GM18867 (cell line): ENCODE results near the gene KRT20.
"Not testable (repeated sequence)": the region's sequence is repeated elsewhere in the genome, so short reads cannot be mapped to it uniquely, and the experiment has no call there.

Experiments
- ATAC-seq: cut with Tn5 transposase; IDR thresholded peaks from one replicate; pipeline ENCODE4 v1.9.1; 2021; ENCODE audit warnings: mild to moderate bottlenecking, moderate library complexity; ENCODE audit not compliant: unreplicated experiment

The KRT20 gene, protein sequence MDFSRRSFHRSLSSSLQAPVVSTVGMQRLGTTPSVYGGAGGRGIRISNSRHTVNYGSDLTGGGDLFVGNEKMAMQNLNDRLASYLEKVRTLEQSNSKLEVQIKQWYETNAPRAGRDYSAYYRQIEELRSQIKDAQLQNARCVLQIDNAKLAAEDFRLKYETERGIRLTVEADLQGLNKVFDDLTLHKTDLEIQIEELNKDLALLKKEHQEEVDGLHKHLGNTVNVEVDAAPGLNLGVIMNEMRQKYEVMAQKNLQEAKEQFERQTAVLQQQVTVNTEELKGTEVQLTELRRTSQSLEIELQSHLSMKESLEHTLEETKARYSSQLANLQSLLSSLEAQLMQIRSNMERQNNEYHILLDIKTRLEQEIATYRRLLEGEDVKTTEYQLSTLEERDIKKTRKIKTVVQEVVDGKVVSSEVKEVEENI

DNA sequence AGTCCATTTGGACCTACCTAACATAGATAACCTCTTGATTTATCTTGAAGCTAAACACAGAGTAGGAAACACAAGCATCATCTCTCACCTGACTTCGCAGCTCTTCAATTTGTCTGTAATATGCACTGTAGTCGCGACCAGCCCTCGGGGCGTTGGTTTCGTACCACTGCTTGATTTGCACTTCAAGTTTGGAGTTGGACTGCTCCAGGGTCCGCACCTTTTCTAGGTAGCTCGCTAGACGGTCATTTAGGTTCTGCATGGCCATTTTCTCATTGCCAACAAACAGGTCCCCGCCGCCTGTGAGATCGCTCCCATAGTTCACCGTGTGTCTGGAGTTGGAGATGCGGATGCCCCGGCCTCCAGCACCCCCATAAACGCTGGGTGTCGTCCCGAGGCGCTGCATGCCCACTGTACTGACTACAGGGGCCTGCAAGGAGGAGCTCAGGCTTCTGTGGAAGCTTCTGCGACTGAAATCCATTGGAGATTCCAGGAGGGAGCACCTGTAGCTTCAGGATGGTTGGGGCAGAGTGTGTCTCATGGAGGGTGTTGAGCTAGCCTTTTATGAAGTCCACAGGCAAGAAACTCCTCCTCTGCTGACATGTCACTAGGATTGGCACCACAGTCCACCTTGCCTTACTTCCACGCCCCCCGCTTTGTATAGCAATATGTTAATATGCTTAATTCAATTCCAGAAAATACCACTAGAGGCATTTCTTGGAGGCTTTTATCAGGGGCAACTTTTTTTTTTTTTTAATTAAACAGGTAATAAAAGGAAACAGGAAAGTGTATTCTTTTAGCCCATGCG, at the start of gene KRT20:
KRT20 (minus strand) TSS at position 535 of the 805 bp plus-strand sequence; CDS start at position 478, 57 bp downstream.
- no peak for ATAC-seq

DNA sequence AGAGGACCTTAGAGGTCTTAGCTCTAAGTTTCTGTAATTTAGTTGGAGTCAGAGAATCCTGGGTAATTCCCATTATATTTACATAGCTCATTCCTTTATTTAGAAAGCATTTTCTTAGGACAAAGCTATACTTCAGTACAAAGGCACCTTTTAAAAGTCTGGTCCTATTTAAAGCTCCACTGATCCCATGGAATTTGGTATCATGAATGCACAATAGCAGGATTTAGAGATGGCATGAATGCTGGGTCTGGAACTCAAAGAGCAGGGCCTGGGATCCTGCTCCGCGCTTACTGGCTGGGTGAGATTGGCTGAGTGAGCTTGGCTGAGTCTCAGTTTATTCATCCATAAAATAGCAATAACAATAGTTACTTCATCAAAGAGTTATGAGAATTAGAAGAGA, 47.6 kb upstream of the KRT20 start:
- no peak for ATAC-seq

DNA sequence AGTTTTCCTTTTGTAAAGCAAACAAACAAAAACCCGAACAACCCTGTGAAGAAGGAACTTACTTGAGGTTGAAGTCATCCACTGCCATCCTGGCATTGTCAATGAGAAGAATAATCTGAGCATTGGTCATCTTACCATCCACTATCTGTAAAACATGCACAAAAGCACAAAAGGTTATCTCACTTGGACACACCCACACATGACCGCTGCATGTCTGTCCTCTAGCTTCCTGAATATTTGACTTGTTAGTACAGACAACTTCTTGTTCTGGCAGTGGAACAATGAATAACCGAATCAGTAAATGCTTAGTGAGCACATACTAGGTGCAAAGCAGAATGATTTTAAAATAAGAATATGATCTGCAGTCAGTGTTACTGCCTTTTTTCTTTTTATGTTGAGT, 46.3 kb upstream of the KRT20 start:
- ATAC-seq: no peak

DNA sequence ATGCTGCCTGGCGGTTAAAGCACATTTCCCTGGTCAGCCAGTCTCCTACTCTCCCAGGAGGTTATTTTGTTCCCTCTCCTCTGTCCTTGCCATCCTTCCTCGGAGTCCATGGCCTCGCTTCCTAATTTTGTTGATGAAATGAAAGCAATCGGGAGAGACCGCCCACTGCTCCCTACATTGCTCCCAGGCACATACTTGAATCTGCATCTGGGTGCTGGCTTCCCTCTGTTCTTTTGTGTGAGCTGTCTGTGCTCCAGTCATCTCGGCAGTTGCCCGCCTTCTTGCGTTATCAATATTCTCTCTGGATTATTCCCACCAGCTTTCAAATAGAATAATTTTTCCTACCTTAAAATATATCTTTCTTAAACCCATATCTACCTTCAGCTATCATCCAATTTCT, 41.3 kb upstream of the KRT20 start:
- no peak for ATAC-seq

DNA sequence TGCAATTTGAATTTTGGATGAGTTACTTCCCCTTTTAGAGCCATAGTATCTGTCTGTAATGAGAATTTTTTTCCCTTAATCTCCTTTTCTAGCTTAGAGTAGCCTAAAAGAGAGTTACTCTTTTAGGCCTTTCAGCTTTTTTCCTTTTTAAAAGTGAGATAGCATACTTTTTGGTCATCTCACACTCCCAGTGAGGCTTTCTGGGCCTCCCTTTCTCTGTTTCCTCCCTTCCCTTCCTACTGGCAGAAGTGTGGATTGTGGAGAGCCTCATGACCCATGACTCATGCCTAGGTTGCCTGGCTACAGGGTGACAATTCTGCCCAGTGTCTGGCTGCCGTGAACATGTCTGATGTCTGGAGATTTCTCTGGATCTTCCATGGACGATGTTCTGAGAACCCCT, 37.2 kb upstream of the KRT20 start:
- ATAC-seq: no peak

DNA sequence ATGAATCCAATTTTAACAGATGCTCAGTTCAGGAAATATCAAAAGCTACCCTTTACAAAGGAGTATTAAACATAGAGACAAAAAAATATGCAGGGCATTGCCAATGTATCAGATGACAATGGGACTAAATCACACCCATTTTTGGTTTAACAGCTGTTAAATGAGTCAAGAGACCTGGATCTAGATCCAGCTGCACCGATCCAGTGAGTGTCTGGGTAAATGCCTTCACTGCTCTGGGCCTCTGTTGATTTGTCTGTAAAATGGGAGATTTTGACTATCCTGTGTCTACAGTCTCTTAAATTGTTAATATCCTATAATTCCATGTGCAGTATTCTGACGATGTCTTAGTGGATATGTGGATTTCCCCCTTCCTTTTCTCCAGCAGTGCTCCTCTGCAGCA, 36.0 kb upstream of the KRT20 start:
- no peak for ATAC-seq

DNA sequence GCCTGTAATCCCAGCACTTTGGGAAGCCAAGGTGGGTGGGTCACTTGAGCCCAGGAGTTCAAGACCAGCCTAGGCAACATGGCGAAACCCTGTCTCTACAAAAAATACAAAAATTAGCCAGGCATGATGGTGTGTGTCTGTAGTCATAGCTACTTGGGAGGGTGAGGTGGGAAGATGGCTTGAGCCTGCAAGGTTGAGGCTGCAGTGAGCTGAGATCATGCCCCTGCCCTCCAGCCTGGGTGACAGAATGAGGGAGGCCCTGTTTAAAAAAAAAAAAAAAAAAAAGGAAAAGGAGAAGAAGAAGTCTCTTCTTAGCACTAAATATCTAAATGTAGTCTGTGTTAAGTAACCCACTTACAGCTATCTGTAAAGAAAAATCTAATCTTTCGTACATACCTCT, 32.1 kb upstream of the KRT20 start:
- ATAC-seq: not testable (repeated sequence)

DNA sequence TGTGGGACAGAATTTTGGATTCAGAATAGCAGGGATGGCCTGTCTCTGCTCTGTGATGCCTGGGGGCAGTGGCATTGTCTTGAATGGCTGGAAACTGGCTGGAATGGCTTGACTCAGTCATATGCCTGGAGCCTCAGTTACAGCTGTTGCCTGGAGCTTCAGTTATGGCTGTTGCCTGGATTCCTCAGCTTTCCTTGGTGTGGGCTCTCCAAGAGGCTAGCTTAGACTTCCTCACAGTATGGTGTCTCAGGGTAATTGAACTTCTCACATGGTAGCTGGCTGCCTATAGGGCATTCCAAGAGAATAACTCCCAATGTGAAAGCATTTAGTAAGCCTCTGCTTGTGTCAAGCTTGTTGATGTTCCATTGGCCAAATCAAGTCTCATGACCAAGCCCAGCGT, 31.3 kb upstream of the KRT20 start:
- no peak for ATAC-seq

DNA sequence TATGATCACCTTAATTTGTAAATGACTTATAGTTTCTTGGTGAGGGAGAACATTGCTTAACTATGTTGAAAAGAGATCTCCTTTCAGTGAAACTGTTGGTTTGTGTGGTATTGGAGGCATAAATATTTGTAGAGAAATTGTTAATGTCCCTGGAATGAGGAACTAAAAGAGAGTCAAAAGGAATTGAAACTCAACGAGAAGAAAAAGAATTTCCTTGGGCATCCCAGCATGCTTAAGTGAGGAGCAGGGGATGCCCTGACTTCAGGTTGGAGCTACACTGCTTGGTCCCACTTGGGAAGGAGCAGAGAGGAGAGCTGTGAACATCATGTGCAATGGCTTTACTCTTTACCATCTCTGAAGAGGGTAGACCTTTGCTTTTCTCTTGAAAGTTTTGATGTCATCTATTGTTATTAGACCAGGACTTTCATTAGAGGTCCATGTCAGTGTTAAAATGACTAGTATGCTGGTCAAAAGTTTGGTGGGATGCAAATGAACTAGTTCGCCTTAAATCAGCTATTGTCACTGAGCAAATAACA, 30.7 kb upstream of the KRT20 start:
- ATAC-seq: no peak

DNA sequence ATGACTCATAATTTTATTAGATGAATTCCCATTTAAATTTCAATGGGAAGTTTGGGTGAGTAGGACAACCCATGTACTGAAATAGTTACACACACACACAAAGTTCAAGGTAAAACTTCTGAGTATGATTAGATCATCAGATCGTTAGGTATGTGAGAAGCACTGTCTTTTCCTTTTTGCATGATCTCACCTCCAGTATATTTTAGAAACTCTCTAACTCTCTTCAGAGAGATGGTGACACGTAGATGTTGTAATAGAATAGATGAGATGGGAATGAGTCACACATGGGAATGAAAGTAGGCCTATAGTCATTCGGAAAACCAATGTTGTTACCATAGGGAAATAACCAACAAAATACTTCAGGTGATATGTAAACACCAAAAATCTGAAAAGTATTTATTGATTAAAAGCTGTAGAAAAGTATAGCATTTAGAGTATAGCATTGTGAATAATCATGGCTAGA, 30.2 kb upstream of the KRT20 start:
- no peak for ATAC-seq

DNA sequence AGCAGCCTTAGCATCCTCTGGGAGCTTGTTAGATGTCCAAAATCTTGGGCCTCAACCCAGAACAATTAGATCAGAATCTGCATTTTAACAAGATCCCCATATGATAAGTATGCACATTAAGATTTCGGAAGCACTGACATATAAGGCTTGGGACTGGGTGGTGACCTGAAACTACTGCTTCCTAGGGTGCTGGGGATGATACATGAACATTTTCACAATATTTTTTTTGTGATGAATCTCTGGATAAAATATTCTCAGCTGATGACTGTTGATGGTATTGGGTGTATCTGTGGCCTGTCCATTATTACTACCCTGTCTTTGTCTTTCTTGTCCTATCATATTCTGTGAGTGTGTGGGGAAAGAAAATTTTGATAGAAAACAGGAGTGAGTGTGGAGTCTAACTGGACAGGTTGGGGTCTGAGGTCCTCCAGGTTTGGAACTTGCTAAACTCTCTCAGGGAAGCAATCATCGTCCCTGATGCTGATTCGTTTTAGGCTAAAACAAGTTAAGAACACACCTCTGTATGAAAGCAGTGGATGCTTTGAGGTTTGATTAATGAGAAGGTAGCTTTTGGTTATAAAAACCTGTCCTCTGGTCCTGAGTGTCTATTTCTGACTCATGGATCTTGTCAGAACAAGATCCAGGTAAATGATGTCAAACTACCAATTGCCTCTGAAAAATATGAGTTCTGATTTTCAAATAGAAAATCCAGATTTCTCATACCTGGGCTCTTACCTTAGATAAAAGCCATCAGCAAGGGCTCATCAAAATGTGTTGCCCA, 29.2 kb upstream of the KRT20 start:
- no peak for ATAC-seq

DNA sequence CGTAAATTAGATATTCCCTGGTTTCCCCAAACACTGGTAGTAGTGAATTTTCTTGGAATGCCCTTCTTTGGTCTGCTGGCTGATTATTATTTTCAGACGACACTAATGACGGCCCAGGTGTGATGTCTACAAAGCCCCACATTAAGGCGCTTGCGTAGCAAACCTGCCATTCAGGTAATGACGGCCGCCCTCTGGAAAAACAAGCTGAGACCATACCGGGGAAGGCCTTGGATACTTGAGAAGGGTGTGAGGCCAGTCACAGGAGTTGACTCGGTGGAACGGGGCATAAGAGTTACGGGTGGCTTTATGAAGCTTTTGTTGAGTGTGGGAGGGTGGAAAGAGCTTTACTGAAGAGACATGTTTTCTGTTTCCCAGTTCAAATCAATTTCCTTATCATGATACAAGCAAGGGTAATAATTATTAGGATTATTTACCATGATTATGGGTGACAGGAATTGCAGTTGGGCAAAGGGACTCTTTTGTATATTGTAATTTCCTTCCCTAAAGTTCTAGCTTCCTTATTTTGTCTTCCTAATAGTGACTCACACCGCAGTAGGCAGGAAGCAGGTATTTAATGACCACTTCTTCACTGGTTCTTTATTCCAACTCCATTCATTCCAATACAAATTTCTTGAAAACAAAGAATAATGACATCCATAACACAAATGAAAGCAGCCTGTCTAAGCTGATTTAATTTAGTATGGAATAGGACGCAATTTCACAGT, 27.6 kb upstream of the KRT20 start:
- ATAC-seq: no peak

DNA sequence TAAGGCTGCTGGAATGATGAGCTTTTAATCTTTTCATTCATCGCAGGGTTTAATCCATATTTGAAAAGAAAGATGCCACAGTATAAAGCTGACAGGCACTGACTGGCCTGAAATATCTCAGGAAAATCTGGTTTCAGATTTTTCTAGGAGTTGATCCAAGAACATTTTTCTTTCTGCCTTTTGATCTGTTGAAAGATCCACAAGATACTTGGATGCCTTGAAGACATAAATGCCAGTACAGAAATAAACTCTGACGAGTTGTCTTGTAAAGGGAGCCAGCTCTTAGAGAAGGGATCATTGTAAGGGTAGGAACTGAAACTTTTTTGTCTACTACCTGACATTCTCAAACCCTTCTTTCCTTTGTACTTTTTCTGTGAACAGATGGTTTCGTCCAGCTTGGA, 25.4 kb upstream of the KRT20 start:
- no peak for ATAC-seq

DNA sequence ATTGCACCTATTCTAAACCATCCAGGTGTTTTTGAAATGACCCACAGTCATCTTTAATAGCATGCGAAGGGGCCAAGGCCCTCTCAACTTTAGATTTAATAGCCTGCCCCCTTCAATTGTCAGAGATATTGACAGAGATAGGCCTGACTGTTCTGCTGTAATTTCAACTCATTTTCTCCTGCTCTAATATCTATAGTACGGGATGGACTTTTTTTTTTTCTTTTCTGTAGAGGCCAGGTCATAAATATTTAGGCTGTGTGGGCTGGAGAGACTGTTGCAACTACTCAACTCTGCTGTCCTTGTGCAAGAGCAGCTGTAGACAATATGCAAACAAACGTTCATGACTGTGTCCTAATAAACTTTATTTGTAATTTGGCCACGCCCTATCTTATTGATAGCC, 24.7 kb upstream of the KRT20 start:
- no peak for ATAC-seq

DNA sequence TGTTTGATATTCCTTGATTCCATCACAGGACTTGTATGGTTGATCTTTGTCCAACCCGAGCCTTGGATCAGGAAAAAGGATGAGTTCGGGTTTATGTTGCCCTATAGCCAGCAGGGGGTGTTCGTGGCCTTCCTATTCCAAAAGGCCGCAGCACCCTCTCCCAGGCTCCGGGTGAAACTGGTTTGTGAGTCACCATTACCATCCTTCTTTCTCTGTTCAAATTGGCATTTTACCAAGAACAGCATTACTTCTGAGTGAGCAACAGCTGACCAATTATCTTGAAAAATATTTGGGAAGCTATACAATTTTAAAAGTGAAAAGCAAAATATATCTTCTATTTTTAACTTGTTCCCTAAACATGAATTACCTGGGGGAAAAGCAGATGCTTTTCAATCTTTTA, 24.3 kb upstream of the KRT20 start:
- no peak for ATAC-seq

DNA sequence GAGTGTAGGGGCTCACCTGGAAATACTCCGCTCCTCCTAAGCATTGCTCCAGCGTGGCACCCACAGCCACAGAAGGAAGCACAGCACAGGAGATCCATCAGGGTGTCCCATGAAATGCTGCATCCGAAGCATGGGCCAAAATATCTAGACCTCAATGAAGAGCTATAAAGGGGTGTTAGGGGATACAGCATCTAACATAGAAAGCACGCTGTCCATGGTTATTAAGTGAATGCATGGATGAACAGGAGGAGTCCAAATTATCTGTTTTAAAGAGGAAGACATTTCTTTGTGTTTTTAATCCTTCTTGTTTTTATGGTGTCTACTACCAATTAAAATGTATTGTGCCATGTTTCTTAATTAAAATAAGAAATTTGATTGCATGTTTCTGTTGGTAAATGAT, 21.6 kb upstream of the KRT20 start:
- ATAC-seq: no peak

DNA sequence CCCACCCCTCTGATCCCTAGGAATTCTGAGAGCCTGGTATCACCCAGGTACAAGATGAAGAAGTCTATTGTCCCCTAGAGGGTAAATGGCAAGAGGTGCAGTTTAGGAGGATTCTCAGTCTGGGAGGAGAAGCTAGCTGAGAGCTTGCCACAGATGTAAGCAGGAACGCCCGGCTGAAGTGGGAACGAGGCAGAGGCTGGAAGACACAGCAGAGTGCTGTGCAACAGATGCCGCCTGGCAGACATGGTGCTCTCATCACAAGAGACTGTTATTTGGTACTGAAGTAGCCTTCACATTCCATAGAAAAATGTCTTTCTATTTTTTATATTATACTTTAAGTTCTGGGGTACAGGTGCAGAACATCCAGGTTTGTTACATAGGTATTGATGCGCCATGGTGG, 20.3 kb upstream of the KRT20 start:
- no peak for ATAC-seq

DNA sequence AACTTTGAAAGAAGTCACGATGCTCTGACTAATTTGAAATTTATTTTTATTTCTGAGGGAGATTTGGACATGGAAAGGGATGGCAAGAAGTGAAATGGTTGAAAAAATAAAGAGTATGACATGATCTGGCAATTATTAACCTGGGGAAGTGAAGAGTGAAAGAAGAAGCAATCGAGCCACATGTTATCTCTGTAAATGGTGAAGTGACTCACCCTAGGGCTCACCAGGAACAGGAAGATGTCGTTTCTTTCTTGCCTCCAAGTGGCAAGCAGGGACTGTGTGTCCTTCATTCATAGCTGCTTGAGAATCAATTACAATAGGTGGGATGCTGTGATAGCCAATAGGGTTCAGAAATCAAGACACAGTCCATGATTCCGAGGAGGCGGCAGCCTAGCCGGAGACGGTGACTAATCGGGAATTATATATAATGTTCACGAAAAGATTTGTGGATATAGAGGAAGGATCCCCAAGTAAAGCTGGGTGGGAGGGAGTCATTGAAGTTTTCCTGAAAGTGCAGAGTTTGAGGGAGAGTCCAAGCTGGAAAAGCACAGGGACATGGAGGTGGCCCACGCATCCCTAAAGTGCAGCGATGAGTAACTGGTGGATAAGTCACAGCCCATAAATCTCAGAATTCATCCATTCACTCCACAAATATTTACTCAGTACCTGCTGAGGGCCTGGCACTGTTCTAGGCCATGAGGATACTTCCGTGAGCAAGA, 18.2 kb upstream of the KRT20 start:
- ATAC-seq: no peak

DNA sequence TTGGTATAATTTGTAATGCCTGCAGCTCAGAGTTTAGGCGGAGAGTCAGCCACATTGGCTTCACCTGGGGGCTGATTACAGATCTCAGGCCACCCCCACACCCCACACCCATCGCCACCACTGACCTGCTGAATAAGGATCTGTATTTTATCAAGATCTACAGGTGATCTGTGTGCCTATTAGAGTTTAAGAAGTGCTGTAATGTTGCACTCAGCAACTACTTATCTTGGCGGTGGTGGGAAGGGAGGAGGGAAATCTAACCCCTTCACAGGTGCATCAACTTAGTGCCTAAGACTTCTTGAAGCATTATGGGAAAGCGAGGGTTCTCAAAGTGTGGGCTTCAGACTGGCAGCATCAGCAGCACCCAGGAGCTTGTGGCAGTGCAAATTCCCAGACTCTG, 17.5 kb upstream of the KRT20 start:
- no peak for ATAC-seq

DNA sequence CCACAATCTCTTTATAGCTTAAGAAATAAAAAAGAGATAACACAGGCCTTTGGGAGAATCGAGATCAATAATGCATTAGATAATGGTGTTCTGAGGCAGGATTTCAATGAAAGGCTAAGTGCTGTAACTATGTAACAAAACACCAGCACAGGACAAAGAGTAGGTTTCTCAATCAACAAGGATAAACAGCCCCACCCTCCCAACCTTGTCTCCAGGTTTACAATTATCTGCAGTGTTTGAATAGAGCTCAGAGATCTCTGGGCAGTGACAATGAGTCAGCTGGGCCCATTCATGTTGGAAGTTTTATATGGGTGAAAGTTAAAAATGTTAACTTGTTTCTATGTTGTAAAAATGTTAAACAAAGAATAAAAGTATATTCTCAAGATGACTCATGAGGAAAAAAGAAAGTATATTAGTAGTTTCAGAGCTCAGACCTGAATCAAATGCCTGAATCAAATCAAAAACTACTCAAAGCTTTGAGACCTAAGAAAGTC, 17.0 kb upstream of the KRT20 start:
- ATAC-seq: no peak
